ENCODE measurements around the gene LY6G5C. TPM values are rescaled to one million over a fixed set of nuclear protein-coding genes. Genes with fewer than 3 reads are reported as not detected.

The LY6G5C gene
- polyA plus RNA-seq, 1 donor from 2014 or later, result 3.2 TPM

Other genes with a start within 250 kb of the LY6G5C start
- 9.3 TPM for gene MICB, start 182.9 kb downstream of the LY6G5C start, polyA plus RNA-seq
- not detected for gene MCCD1, start 152.1 kb downstream of the LY6G5C start, polyA plus RNA-seq
- 89.4 TPM for gene DDX39B, start 139.1 kb downstream of the LY6G5C start, polyA plus RNA-seq
- 0.53 TPM for gene ATP6V1G2, start 134.5 kb downstream of the LY6G5C start, polyA plus RNA-seq
- 11.5 TPM for gene NFKBIL1, start 133.5 kb downstream of the LY6G5C start, polyA plus RNA-seq
- gene LTA, start 108.8 kb downstream of the LY6G5C start, polyA plus RNA-seq, result 16.3 TPM
- gene TNF, start 105.5 kb downstream of the LY6G5C start, polyA plus RNA-seq, result 6.4 TPM
- 2,767 TPM for gene LTB, start 98.6 kb downstream of the LY6G5C start, polyA plus RNA-seq
- gene LST1, start 94.8 kb downstream of the LY6G5C start, polyA plus RNA-seq, result 20.5 TPM
- 140 TPM for gene NCR3, start 88.1 kb downstream of the LY6G5C start, polyA plus RNA-seq
- gene AIF1, start 65.8 kb downstream of the LY6G5C start, polyA plus RNA-seq, result 5.6 TPM
- gene PRRC2A, start 60.4 kb downstream of the LY6G5C start, polyA plus RNA-seq, result 14.3 TPM
- gene BAG6, start 28.4 kb downstream of the LY6G5C start, polyA plus RNA-seq, result 30.9 TPM
- gene APOM, start 25.2 kb downstream of the LY6G5C start, polyA plus RNA-seq, result 8.5 TPM
- gene C6orf47, start 20.3 kb downstream of the LY6G5C start, polyA plus RNA-seq, result 28.1 TPM
- 24.1 TPM for gene GPANK1, start 16.1 kb downstream of the LY6G5C start, polyA plus RNA-seq
- 268 TPM for gene CSNK2B, start 15.0 kb downstream of the LY6G5C start, polyA plus RNA-seq
- gene LY6G5B, start 11.1 kb downstream of the LY6G5C start, polyA plus RNA-seq, result 0.49 TPM
- gene ABHD16A, start 22.3 kb upstream of the LY6G5C start, polyA plus RNA-seq, result 40.1 TPM
- 0.95 TPM for gene LY6G6F, start 25.8 kb upstream of the LY6G5C start, polyA plus RNA-seq
- not detected for gene LY6G6D, start 34.3 kb upstream of the LY6G5C start, polyA plus RNA-seq
- not detected for gene LY6G6C, start 40.7 kb upstream of the LY6G5C start, polyA plus RNA-seq
- gene MPIG6B, start 42.3 kb upstream of the LY6G5C start, polyA plus RNA-seq, result 1.8 TPM
- gene DDAH2, start 48.2 kb upstream of the LY6G5C start, polyA plus RNA-seq, result 119 TPM
- 861 TPM for gene CLIC1, start 55.5 kb upstream of the LY6G5C start, polyA plus RNA-seq
- gene MSH5, start 58.9 kb upstream of the LY6G5C start, polyA plus RNA-seq, result 4.2 TPM
- gene SAPCD1, start 81.6 kb upstream of the LY6G5C start, polyA plus RNA-seq, result not detected
- gene VWA7, start 96.3 kb upstream of the LY6G5C start, polyA plus RNA-seq, result 2.6 TPM
- gene VARS1, start 114.7 kb upstream of the LY6G5C start, polyA plus RNA-seq, result 83.0 TPM
- gene LSM2, start 125.9 kb upstream of the LY6G5C start, polyA plus RNA-seq, result 100 TPM
- 1.2 TPM for gene HSPA1L, start 134.2 kb upstream of the LY6G5C start, polyA plus RNA-seq
- 49.5 TPM for gene HSPA1A, start 134.5 kb upstream of the LY6G5C start, polyA plus RNA-seq
- 5.7 TPM for gene HSPA1B, start 146.7 kb upstream of the LY6G5C start, polyA plus RNA-seq
- gene NEU1, start 181.8 kb upstream of the LY6G5C start, polyA plus RNA-seq, result 25.0 TPM
- not detected for gene SLC44A4, start 197.9 kb upstream of the LY6G5C start, polyA plus RNA-seq
- 49.3 TPM for gene EHMT2, start 216.6 kb upstream of the LY6G5C start, polyA plus RNA-seq
- not detected for gene ZBTB12, start 221.0 kb upstream of the LY6G5C start, polyA plus RNA-seq
- gene C2, start 246.7 kb upstream of the LY6G5C start, polyA plus RNA-seq, result not detected

Measured in IgD-negative memory B cell (primary cell).